Head of caudate nucleus (tissue), 42 donors: Measurements from ENCODE around the gene MIEF1.
"Not testable (repeated sequence)": the region's sequence is repeated elsewhere in the genome, so short reads cannot be mapped to it uniquely, and the experiment has no call there.

Source experiments
- DNase-seq, 42 donors: peaks; one replicate each; pipeline versions ENCODE4 v3.0.0 to v3.0.0-alpha.2; 2020 to 2021; ENCODE audit warnings: mixed read lengths in 7 of 42
- intact Hi-C: fragments of 100-400 bp; cut with DNase I; formaldehyde crosslinking; loops from one replicate; pipeline ENCODE4 v1.15.0; 2022

The MIEF1 gene

DNA sequence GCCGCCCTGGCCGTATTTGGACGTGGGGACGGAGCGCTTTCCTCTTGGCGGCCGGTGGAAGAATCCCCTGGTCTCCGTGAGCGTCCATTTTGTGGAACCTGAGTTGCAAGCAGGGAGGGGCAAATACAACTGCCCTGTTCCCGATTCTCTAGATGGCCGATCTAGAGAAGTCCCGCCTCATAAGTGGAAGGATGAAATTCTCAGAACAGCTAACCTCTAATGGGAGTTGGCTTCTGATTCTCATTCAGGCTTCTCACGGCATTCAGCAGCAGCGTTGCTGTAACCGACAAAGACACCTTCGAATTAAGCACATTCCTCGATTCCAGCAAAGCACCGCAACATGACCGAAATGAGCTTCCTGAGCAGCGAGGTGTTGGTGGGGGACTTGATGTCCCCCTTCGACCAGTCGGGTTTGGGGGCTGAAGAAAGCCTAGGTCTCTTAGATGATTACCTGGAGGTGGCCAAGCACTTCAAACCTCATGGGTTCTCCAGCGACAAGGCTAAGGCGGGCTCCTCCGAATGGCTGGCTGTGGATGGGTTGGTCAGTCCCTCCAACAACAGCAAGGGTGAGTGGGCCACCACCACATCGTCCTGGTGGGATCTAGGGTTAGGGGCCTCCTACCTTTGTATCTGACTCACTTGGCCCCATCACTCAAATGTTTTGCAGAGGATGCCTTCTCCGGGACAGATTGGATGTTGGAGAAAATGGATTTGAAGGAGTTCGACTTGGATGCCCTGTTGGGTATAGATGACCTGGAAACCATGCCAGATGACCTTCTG lies 19.2 kb downstream of the MIEF1 start:
- DNase-seq = not testable (repeated sequence)
- intact Hi-C loops = loop anchor here (2.0 kb wide), 1 partner anchor 18 kb away; the partner anchor contains the start of gene MIEF1

DNA sequence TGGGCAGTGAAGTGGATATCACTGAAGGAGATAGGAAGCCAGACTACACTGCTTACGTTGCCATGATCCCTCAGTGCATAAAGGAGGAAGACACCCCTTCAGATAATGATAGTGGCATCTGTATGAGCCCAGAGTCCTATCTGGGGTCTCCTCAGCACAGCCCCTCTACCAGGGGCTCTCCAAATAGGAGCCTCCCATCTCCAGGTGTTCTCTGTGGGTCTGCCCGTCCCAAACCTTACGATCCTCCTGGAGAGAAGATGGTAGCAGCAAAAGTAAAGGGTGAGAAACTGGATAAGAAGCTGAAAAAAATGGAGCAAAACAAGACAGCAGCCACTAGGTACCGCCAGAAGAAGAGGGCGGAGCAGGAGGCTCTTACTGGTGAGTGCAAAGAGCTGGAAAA lies 20.0 kb downstream of the MIEF1 start:
- DNase-seq, intact Hi-C loops: not testable (repeated sequence)

DNA sequence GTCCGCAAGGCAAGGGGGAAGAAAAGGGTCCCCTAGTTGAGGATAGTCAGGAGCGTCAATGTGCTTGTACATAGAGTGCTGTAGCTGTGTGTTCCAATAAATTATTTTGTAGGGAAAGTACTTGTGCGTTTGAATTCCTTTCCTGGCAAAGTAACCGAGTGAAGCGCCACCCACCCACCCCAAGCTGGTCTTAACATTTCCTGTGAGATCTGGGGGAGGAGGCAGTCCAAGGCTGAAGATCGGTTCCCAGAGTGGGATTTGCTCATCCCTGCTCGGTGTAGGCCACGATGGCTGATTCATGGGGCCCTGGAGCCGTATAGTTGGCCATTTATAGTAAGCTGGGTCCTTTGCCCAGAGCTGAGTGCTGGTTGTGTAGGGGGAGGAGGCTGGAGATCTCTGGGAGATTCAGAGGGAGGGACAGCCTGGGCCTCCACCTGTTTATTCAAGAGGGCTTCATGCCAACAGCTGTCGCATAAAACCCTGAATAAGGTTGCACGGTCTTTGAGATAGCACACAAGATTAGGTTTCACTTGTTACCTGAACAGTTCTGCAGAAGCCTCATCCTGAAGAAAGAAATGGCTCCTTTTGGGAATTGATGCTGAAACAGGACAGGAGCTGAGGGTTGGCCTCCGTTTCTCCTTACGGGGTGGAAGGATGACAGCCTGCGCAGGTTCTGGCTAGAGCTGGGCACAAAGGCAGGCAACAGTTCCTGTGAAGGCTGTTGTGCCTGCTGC lies 20.6 kb downstream of the MIEF1 start:
- intact Hi-C loops = no loop called here
- peak in 6 of 42 donors; percentile 17 to 64 (median 46) for DNase-seq

DNA sequence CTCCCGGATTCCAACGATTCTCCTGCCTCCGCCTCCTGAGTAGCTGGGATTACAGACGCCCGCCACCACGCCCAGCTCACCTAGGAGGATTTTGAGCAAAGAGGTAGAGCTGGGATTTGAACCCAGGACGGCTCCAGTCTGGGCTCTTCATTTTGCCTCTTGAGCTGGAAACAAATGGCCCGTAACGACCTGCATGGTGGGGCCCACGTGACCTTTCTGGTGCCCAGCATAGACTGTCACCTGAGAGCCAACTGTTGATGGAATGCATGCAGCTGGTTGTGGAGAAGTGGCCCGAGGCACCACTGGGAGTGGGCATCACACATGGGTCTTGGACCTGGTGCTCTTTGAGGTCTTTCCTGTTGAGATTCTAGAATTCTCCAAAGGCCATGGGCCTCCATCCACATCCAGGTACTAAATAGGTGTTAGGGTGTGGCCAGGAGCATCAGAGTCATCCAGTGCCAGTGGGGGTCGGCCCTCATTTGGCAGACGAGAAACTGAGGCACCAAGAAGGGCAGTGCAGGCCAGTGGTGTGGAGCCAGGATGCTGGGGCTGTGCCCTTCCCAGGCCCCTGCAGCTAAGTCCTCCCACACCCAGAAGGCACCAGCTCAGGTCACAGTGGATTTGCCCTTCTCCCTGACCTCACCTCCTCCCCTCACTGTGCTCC lies 22.1 kb downstream of the MIEF1 start:
- intact Hi-C loops = no loop called here
- no peak for DNase-seq

DNA sequence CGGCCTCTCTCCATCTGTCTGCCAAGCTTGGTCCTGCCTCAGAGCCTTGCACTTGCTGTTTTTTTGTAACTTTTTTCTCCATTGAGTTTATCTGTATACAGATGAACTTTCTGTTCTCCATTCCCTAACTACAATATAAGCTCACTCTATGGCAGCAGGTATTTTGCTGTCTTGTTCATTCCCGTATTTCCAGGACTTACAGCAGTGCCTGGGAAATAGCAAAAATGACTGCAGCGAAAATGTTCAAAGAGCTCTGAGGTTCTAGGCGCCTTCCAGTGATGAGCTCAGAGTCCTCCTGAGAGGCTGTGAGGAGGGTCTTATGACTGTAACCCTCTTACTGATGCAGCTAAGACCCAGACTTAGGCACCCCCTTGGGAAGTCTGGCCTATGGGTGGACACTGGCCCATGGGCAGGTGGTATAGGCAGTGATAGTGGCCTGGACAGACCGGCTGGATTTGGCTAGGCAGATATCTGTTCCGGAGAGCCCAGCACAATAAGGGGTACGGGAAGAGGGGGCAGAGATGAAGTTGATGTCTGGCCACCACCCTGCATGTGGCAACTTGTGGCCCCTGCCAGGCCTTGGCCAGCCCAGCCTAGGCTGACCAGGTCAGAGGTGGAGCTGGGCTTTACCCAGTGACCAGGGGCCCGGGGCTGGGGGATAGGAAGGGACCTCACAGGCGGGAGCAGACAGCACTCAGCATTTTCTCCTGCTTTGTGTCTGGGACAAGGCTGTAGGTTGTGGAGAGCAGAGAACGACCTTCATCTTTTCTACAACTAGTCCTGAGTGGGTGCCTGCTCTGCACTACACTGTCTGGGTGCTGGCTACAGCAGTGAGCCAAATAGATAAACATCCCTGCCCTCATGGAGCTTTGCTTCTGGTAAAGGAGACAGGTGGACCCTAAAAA lies 22.9 kb downstream of the MIEF1 start:
- intact Hi-C loops = loop anchor here (5.0 kb wide), 3 partner anchors 123 to 353 kb away; no protein-coding TSS in a partner anchor

DNA sequence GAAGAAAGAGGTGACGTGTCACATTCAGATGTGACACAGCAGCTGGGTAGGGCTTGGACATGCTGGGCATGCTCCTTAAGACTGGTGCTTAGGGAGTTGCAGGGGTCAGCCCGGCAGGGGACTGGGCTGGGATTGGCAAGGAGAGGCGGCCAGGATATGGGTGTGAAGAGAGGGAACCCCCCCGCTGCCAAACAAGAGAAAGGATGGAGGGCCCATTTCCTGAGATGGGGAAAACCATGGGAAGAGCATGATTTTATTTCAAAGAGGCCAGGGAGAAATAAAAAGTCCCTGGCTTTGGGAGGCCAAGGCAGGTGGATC lies 23.5 kb downstream of the MIEF1 start:
- no peak for DNase-seq
- intact Hi-C loops = loop anchor here (5.0 kb wide), 3 partner anchors 123 to 353 kb away; no protein-coding TSS in a partner anchor

More for the DNA sequence above, 22.9 kb downstream of the MIEF1 start:
- DNase-seq = no peak

DNA sequence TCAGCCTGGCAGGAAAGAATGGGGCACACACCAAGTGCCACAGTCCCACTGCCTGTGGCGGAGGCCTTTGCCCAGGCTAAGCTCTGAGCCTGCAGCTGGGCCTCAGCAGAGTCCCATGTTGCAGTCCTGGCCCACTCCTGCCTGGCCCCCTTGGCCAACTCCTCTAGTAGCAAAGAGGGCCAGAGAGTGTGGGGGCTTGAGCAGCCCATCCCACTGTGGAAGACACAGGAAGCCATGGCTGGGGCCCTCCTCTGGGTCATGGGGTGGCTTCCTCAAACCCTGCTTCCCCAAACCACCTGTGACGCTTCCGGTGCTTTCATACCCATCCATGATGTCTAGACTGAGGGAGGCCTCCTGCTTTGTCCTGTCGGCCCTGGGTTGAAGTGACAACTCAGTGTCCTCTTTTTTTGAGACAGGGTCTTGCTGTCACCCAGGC lies 24.7 kb downstream of the MIEF1 start:
- intact Hi-C loops = loop anchor here (5.0 kb wide), 3 partner anchors 124 to 354 kb away; no protein-coding TSS in a partner anchor
- DNase-seq = no peak

DNA sequence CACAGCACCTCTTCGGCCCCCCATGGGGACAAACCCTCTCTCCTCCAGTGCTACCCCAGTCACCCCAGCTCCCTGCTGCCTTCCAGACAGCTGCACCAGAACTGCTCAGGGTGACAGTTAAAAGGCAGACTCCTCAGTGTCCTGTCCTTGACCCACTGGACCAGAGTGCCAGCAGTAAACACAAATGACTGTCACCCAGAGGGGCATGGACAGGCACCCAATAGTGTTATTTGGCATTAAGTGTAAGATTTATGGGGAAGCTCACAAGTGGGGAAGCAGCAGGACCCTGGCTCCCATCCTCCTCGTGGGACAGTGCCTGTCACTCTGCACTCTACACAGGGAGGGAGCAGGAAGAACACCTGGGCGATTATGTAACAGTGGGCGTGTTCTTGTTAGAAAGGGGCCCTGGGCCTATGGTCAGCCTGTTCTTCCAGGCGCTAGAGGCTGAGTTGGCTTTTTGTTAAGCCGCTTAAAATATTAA lies 25.4 kb downstream of the MIEF1 start:
- DNase-seq = no peak

DNA sequence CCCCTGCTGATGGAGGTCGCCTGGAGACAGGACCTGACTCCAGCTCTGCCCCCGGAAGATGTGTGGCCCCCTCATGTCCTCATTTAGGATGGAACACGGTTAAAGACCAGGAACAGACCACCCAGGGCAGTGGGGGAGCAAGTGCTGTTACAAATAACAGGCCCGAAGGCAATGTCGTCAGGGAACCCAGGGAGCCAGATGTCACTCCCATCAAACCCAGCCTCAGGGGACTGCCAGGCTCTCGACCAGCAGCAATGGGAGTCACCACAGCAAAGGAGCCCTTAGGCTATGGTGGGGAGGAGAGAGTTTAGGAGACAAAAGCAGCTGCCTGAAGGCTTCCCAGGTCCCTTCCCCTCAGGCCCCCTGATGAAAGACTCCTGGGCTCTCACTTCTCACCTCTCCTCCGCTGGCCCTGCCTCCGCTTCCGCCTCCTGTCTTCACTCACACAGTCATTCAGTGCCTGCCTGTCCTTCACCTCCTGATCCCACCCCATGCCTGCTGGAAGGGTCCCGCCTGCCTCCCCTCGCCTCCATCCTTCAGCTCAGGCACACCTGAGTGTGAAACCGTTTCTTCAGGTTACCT lies 26.1 kb downstream of the MIEF1 start:
- intact Hi-C loops = loop anchor here (5.0 kb wide), 3 partner anchors 126 to 356 kb away; no protein-coding TSS in a partner anchor
- peak in 1 of 42 donors; percentile 41 for DNase-seq

More for the DNA sequence above, 25.4 kb downstream of the MIEF1 start:
- intact Hi-C loops = loop anchor here (5.0 kb wide), 3 partner anchors 125 to 355 kb away; no protein-coding TSS in a partner anchor

DNA sequence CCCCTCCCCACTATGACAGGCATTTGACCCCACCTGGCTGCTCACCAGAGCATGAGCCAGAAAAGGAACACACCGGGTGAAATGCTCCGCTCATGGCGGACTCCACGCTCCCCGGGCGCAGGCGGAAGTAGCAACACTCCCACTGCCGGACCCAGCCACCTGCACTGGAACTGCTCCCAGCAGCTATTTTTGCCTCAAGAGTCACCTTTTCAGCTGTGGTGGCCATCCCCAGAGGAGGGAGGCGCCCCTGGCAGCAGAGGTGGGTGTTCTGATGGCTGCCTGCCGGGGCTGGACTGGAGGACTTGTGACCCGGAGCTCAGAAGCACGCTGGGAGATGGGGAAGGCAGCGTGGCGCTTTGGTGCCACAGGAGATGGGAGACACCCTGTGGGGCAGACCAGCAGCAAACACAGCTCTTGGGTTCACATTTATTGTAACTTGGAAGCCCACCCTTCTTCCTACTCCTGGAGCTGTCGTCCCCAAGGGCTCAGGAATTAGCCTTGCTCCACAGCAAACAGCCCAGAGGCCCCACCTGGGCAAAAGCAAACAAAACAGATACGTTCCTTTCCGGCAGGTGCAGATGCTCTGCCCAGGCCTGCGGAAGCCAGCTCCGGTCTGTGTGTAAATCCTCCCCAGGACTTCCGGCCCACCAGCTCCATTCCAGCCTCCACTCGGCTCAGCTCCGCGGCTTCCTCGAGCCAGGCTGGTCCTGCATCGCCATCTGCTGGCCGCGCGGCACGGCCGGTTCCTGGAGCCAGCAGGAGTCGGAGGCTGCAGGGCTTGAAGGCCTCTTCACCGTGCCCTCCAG lies 26.8 kb downstream of the MIEF1 start:
- intact Hi-C loops = loop anchor here (5.0 kb wide), 3 partner anchors 127 to 357 kb away; no protein-coding TSS in a partner anchor
- peak; percentile 87 to 98 (median 94) for DNase-seq

DNA sequence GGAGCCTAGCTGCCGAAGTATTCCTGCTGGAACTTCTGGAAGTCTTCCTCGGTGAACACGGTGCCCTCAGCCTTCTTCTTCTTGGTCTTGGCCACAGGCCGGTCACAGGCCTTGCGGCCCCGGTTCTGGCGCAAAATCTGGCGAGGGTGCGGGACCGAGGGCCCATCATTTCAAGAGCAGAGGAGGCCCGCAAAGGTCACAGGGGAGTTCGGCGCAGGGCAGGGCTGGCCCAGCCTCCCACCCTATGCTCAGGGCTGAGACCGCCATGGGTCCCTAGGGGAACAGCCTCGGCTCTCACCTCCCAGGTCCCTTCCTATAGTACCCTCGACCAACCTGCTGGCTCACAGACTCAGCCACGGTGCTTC lies 27.4 kb downstream of the MIEF1 start:
- no peak for DNase-seq
- intact Hi-C loops = loop anchor here (5.0 kb wide), 3 partner anchors 127 to 357 kb away; no protein-coding TSS in a partner anchor

DNA sequence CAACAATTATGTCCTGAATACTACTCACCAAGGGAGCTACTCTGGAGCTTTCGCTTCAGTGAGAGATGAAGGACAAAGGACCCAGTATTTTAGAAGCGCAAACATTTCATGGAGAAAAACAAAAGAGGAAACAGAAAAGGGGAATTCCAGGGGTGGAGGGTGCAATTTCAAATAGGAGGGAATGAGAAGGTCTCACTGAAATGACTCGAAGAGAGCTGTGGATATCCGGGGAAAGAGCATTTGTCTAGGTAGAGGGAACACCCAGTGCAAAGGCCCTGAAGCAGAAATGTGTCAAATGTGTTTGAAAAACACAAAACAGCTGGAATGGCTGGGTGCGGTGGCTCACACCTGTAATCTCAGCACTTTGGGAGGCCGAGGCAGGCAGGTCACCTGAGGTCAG lies 28.0 kb downstream of the MIEF1 start:
- intact Hi-C loops = loop anchor here (5.0 kb wide), 1 partner anchor 817 kb away; the partner anchor contains the start of gene ADSL
- no peak for DNase-seq

DNA sequence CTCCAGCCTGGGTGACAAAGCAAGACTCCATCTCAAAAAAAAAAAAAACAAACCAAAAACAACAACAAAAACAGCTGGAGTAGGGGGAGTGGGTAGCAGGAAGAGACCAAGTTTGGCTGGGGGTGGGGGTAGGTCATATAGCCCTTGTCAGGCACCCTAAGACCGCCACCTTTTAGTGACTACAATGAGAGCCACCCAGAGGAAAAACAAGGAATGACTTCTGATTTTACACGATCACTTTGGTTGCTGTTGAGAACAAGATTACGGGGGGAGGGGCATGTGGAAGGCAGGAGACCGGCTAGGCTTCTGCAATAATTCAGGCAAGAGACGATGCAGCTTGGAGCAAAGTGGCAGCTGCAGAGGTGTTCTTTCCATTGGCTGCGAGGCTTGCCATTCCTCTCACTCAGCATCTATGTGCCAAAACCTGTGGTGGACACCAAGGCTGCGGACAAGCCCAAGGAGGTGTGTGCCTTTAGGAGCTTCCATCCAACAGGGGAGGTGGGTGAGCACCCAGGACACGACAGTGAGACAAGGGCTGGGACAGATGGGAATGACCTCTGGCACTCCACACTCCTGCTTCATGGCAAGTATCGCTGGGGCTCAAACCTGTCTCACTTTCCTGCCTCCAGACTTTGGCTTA lies 28.7 kb downstream of the MIEF1 start:
- intact Hi-C loops = loop anchor here (5.0 kb wide), 1 partner anchor 816 kb away; the partner anchor contains the start of gene ADSL
- DNase-seq = peak in 2 of 42 donors; percentile 22 to 36

DNA sequence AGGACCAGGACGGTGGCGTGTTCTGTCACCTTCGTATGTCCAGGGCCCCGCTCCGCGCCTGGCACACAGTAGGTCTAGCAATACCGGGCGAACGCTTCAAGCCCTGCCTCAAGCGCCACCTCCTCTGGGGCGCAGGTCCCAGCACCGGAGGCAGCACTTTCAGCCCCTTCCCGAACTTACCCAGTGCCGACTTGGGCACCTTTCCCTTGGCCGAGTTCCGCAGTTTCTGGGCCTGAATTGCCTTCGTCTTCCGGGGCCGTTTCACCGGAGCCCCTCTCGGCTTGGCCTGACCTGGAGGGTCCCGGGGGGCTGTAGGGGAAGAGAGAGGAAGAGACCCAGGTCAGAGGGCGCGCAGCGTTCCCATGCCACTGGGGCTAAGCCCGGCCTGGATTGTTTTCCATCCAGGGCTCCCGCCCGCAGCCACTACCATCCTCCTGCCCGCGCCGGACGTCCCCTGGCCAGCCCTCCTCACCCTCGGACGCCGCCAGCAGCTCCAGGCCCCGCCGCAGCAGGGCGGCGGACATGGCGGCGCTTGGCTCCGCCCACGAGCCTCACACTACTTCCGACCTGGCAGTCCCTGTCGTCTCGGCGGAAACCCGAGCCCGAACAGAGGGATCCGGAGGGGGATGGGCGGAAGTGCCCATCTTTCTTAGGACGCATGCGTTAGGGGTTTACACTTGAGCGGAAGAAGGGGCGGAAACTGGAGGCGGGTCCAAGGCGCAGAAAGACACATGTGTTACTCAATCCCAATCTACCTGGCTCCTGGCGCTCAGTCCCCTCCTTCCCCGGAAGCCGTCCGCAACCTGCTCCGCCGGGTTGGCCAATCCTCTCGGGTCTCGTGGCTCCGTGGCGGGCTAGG lies 30.4 kb downstream of the MIEF1 start, which contains the start of gene RPS19BP1:
RPS19BP1 (minus strand) TSS at position 534 of the 859 bp plus-strand sequence; CDS start at position 524, 10 bp downstream.
- intact Hi-C loops = loop anchor here (5.0 kb wide), 1 partner anchor 815 kb away; the partner anchor contains the start of gene ADSL
- DNase-seq = peak; percentile 93 to 100 (median 98)

DNA sequence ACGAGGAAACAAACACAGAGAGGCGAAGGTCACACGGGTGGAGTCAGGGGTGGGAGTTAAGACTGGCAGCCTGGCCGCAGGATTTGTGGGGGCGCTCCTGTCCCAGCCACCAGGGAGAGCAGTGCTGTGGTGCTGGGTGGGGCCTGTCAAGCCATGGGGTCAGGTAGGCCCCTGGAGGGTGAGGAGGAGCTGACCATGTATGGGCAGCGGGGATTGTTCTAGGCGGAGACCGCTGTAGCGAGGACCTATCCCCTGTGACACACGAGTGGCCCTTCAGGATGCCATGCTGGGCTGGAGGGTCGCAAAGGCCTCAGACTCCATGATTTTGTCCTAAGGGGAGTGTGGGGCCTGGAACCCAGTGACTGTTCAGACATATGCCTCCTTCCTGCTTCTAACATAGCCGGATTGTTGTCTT lies 32.0 kb downstream of the MIEF1 start:
- no peak for DNase-seq
- intact Hi-C loops = loop anchor here (5.0 kb wide), 1 partner anchor 813 kb away; the partner anchor contains the start of gene ADSL
